Measurements from ENCODE around the gene PDZRN3.

The PDZRN3 gene

GRCh38 chr3:73664389-73664788 is 39.6 kb upstream of the PDZRN3 start:
- ATAC-seq, result peak; percentile 55
- no peak for TF ChIP-seq CSRNP3 (CRISPR knock-in tag; IDR thresholded peaks at IDR 0.05)
- no peak for TF ChIP-seq ZNF8 (CRISPR knock-in tag; IDR thresholded peaks at IDR 0.05)
- TF ChIP-seq SNAI2 (CRISPR knock-in tag; IDR thresholded peaks at IDR 0.05), result 0 out of 2 replicates have a peak, but pooled peaks have one; percentile 14
- peak; percentile 30; the same call in 1 of the 2 replicates for TF ChIP-seq TCF4 (CRISPR knock-in tag; IDR thresholded peaks at IDR 0.05; ENCODE audit: borderline replicate concordance)
- no peak for TF ChIP-seq ESRRG (CRISPR knock-in tag; IDR thresholded peaks at IDR 0.05)

- no peak; the same call in 2 of the 3 replicates for ATAC-seq
These were observed 38.8 kb upstream of the PDZRN3 start for GRCh38 chr3:73663495-73663894.

More at GRCh38 chr3:73663495-73663894, 38.8 kb upstream of the PDZRN3 start:
- no peak for TF ChIP-seq BACH2 (CRISPR knock-in tag; IDR thresholded peaks at IDR 0.05; ENCODE audit: borderline replicate concordance)
- no peak for TF ChIP-seq PPARA (CRISPR knock-in tag; IDR thresholded peaks at IDR 0.05; ENCODE audit: borderline replicate concordance)
- no peak for TF ChIP-seq TOX (CRISPR knock-in tag; IDR thresholded peaks at IDR 0.05; ENCODE audit: borderline replicate concordance)
- no peak for TF ChIP-seq ESRRG (CRISPR knock-in tag; IDR thresholded peaks at IDR 0.05)
- TF ChIP-seq ZFP3 (CRISPR knock-in tag; IDR thresholded peaks at IDR 0.05), result no peak
- TF ChIP-seq ZFP30 (CRISPR knock-in tag; IDR thresholded peaks at IDR 0.05), result no peak
- TF ChIP-seq GLIS3 (CRISPR knock-in tag; IDR thresholded peaks at IDR 0.05), result no peak
- no peak for TF ChIP-seq CSDC2 (CRISPR knock-in tag; IDR thresholded peaks at IDR 0.05)
- TF ChIP-seq ZNF8 (CRISPR knock-in tag; IDR thresholded peaks at IDR 0.05), result no peak
- TF ChIP-seq TSHZ2 (CRISPR knock-in tag; IDR thresholded peaks at IDR 0.05), result peak; percentile 91
- TF ChIP-seq ZNF70 (CRISPR knock-in tag; IDR thresholded peaks at IDR 0.05), result no peak
- peak; percentile 76; the same call in 1 of the 2 replicates for TF ChIP-seq SNAI2 (CRISPR knock-in tag; IDR thresholded peaks at IDR 0.05)
- TF ChIP-seq PATZ1 (CRISPR knock-in tag; IDR thresholded peaks at IDR 0.05; ENCODE audit: borderline replicate concordance), result no peak
- peak; percentile 82; the same call in 1 of the 2 replicates for TF ChIP-seq TCF4 (CRISPR knock-in tag; IDR thresholded peaks at IDR 0.05; ENCODE audit: borderline replicate concordance)
- TF ChIP-seq OSR1 (CRISPR knock-in tag; IDR thresholded peaks at IDR 0.05), result no peak
- no peak; the same call in 1 of the 2 replicates for TF ChIP-seq ARNTL (CRISPR knock-in tag; IDR thresholded peaks at IDR 0.05; ENCODE audit: borderline replicate concordance, low read depth)
- TF ChIP-seq ZNF565 (CRISPR knock-in tag; conservative IDR thresholded peaks at IDR 0.05; ENCODE audit: low read depth), result no peak
- TF ChIP-seq POU6F1 (CRISPR knock-in tag; IDR thresholded peaks at IDR 0.05; ENCODE audit: borderline replicate concordance, low read depth), result no peak
- TF ChIP-seq CREB5 (CRISPR knock-in tag; IDR thresholded peaks at IDR 0.05; ENCODE audit: low read depth), result no peak
- no peak for TF ChIP-seq RARB (CRISPR knock-in tag; IDR thresholded peaks at IDR 0.05)
- TF ChIP-seq ISL1 (CRISPR knock-in tag; IDR thresholded peaks at IDR 0.05), result 0 out of 2 replicates have a peak, but pooled peaks have one; percentile 8
- TF ChIP-seq ZC3H10 (CRISPR knock-in tag; IDR thresholded peaks at IDR 0.05), result no peak
